WERI-Rb-1 (cell line): Measurements from ENCODE around the gene SPATA9.
"Not testable (repeated sequence)": the region's sequence is repeated elsewhere in the genome, so short reads cannot be mapped to it uniquely, and the experiment has no call there.

Source experiments
- DNase-seq: peaks from one replicate; pipeline ENCODE4 v3.0.0-alpha.2; 2020
- H3K27ac ChIP-seq: fragments of 250-450 bp; sonication (Bioruptor Pico); 2 replicates; pipeline ENCODE4 v1.5.1; 2020; ENCODE audit warnings: mild to moderate bottlenecking, moderate library complexity
- H3K27me3 ChIP-seq: fragments of 250-450 bp; sonication (Bioruptor Pico); 2 replicates; pipeline ENCODE4 v1.5.1; 2021; ENCODE audit warnings: mild to moderate bottlenecking, low read depth, moderate library complexity; ENCODE audit not compliant: insufficient read depth, severe bottlenecking
- H3K36me3 ChIP-seq: fragments of 250-450 bp; sonication (Bioruptor Pico); 2 replicates; pipeline ENCODE4 v1.5.1; 2020; ENCODE audit warnings: mild to moderate bottlenecking, moderate library complexity
- H3K4me3 ChIP-seq: 2 replicates; pipeline ENCODE4 v1.5.1; 2011; ENCODE audit warnings: low read depth, mild to moderate bottlenecking, control low read depth, low read length
- H3K9me3 ChIP-seq: fragments of 250-450 bp; sonication (Bioruptor Pico); 2 replicates; pipeline ENCODE4 v1.5.1; 2021; ENCODE audit warnings: mild to moderate bottlenecking, moderate library complexity; ENCODE audit not compliant: severe bottlenecking
- TF ChIP-seq, protein P1 (sequence below): IDR thresholded peaks from 2 replicates; pipeline ENCODE4 v1.5.1; 2011; ENCODE audit warnings: low read depth, mild to moderate bottlenecking, control low read depth, inconsistent platforms, low read length

The SPATA9 gene

DNA sequence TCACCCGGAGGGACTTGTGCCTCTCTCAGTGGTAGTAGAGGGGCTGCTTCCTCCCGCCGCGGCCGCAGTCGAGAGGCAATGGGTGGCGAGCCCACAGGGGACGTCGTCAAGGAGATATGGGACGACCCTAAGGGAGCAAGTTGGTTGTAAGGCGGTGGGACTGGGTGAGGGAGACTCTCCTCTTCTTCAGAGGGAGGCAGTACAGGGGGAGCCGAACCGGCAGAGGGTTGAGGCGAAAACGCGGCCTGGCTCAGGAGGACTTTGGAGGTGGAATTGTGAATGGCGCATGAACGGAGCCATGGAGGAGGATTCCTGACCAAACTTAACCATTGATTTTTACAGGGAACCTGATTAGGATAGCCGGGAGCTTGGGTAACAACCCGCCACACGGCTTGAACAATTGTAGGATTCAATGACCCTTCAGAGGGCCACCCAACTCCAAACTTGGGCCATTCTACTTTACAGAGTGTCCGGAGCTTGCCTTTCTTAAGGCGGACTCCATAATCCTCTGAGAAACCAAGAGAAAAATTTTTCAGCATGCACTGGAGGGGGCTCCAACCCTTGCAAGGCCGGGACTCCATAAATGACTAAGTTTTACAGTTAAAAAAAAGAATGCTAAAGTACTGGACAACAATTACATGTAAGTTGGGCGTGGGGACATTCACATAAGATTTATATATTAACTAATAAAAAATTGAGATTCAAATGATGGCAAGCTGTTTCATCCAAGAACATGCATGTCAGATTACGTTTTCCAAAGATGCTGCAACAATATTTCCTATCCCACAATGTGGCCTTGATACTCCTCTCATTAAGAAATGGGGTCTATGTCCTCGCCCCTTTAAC lies 28.9 kb upstream of the SPATA9 start:
- Histone ChIP-seq H3K36me3 (no peaks in the 10 kb centered on the region), H3K9me3 (no peaks in the 10 kb centered on the region), H3K27ac (no peak overlapping the region), H3K4me3 (no peak overlapping the region), H3K27me3 (no peaks in the 10 kb centered on the region)
- TF ChIP-seq, protein P1, sequence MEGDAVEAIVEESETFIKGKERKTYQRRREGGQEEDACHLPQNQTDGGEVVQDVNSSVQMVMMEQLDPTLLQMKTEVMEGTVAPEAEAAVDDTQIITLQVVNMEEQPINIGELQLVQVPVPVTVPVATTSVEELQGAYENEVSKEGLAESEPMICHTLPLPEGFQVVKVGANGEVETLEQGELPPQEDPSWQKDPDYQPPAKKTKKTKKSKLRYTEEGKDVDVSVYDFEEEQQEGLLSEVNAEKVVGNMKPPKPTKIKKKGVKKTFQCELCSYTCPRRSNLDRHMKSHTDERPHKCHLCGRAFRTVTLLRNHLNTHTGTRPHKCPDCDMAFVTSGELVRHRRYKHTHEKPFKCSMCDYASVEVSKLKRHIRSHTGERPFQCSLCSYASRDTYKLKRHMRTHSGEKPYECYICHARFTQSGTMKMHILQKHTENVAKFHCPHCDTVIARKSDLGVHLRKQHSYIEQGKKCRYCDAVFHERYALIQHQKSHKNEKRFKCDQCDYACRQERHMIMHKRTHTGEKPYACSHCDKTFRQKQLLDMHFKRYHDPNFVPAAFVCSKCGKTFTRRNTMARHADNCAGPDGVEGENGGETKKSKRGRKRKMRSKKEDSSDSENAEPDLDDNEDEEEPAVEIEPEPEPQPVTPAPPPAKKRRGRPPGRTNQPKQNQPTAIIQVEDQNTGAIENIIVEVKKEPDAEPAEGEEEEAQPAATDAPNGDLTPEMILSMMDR: no peak
- no peak for DNase-seq

DNA sequence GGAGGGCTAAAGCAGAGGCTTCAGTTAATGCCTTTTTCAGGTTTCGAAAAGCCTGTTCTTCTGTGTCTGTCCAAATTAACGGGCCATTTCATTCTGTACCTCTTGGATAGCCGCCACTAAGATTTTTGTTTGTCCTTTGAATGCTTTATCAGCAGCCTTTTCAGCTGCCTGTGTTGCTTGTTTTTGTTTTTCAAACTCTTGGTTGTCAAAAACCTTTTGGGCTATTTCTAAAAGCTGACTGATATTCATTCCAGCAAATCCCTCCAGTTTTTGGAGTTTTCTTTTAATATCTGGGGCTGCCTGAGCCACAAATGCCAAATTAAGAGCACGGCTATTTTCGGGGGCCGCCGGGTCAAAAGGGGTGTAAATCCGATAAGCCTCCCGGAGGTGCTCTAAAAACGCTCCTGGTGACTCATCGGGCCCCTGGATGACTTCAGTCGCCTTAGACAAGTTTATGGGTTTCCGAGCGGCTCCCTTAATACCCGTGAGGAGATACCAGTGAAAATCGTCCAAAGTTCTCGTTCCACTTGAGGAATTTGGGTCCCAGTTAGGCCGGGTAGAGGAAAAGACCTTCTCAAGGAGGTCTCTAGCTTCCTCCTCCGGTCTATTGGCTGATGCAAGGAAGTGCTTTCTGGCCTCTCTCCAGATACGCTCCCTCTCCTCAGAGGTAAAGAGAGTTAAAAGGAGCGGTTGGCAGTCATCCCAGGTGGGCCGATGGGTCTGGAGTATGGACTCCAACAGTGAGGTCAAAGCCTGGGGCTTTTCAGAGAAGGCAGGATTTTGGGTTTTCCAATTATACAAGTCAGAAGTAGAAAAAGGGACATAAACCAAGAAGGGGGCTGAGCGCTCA lies 28.1 kb upstream of the SPATA9 start:
- not testable (repeated sequence) for H3K4me3 ChIP-seq, H3K36me3 ChIP-seq, H3K9me3 ChIP-seq, DNase-seq, H3K27me3 ChIP-seq, H3K27ac ChIP-seq

DNA sequence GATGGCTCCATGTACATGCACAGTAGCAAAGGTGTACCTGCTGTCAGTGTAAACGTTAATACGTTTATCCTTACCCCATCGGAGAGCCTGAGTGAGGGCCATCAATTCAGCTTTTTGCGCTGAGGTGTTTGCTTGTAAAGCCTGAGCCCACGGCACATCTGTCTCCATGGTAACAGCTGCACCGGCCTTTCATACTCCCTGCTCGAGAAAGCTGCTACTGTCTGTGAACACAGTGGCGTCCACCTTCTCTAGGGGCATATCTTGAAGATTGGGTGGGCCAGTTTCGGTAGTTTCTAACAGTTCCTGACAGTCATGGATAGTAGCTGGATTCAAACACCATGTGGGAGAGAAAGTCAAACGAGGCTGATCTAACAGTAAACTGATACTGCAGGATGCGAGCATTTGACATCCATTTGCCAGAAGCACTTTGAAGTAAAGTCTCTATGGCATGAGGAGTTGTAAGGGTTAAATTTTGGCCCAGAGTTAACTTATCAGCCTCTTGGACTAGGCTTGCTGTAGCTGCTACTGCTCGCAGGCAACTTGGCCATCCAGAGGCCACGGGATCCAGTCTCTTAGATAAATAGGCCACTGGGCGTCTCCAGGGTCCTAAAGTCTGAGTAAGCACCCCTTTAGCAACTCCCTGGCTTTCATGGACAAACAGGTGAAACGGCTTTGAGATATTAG lies 27.3 kb upstream of the SPATA9 start:
- Histone ChIP-seq H3K9me3 (no peaks in the 10 kb centered on the region), H3K27me3 (no peaks in the 10 kb centered on the region), H3K4me3 (no peak overlapping the region), H3K27ac (no peak overlapping the region), H3K36me3 (no peaks in the 10 kb centered on the region)
- TF ChIP-seq, protein P1: no peak
- DNase-seq: no peak

DNA sequence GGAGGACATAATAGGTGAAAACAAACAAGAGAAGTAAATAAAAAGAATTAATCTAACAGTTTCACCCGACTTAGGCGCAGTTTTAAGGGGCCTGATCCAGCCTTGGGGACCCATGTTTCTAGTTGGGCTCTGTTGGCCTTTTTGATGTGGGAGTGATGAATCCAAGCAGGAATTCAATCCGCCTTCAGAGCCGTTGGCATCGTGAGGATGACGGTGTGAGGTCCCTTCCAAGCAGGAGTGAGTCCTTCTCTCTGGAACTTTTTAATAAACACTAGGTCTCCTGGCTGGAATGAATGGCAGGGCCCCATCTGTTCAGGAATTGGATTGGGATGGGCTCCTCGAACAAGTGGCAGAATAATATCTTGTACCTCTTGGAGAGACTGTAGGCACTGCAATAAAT lies 26.1 kb upstream of the SPATA9 start:
- Histone ChIP-seq H3K4me3 (no peak overlapping the region), H3K27ac (no peak overlapping the region), H3K27me3 (no peaks in the 10 kb centered on the region), H3K9me3 (no peaks in the 10 kb centered on the region), H3K36me3 (no peaks in the 10 kb centered on the region)
- no peak for DNase-seq
- TF ChIP-seq, protein P1: no peak

DNA sequence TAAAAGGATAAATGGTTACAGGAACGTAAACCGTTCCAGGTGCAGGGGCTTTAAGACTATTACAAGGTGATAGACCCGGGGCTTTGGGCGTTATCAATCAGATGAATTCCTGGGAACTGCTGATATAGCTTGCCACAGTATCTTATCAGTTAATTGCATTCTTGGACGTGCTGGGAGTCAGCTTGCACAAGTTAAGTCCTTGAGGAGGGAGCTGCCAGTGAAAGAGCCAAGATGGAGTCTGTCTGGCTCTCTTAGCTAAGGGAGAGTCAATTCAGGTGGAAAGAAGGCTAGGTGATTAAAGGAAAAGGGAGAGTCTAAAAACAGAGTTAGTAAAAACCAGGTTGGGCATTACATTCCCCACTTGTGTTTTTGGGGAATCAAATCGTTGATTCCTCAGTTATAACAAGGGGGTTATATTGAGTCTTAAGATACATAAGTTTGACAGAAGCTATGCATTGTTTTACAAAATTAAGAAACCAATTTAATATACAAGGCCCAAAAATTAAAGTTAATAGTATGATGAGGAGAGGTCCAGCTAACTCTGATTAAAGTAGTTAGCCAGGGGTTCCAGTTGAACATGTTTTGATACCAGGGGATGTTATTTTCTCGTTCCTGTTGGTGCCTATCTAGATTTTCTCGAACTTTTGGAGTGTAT lies 24.9 kb upstream of the SPATA9 start:
- not testable (repeated sequence) for H3K36me3 ChIP-seq, H3K27ac ChIP-seq, H3K9me3 ChIP-seq, DNase-seq, H3K27me3 ChIP-seq, H3K4me3 ChIP-seq

DNA sequence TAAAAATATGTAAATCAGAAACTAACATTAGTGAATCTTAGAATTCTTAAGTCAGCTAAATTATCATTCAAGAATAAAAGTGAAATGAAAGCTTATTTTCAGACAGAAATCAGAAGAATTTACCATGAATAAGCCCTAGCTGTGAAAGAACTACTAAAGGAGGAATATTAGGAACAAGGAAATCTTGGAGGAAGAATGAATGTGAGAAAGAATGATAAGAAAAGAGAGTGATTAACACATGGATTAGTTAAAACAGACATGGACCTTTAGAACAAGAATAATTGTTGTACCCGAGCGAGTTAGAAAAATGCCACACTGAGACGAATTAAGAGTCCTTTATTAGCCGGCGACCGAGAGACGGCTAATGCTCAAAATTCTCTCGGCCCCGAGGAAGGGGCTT lies 24.3 kb upstream of the SPATA9 start:
- Histone ChIP-seq H3K27me3 (no peaks in the 10 kb centered on the region), H3K9me3 (no peaks in the 10 kb centered on the region), H3K27ac (no peak overlapping the region), H3K36me3 (no peaks in the 10 kb centered on the region), H3K4me3 (no peak overlapping the region)
- TF ChIP-seq, protein P1: no peak
- no peak for DNase-seq

DNA sequence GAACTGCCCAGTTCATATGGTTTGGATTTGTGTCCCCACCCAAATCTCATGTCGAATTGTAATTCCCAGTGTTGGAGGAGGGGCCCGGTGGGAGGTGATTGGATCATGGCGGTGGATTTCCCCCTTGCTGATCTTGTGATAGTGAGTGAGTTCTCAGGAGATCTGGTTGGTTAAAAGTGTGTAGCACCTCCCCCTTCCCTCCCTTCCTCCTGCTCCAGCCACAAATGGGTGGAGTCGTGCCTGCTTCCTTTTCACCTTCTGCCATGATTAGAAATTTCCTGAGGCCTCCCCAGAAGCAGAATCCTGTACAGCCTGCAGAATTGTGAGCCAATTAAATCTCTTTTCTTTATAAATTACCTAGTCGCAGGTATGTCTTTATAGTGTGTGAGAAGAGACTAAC lies 23.4 kb upstream of the SPATA9 start:
- H3K4me3 ChIP-seq, H3K27me3 ChIP-seq, H3K36me3 ChIP-seq, DNase-seq, H3K9me3 ChIP-seq, H3K27ac ChIP-seq: not testable (repeated sequence)
